Measurements from ENCODE around the gene HNRNPH3.
A peak's percentile ranks its signal among the peaks of the same experiment; 100 is the strongest.

Gene HNRNPH3

DNA sequence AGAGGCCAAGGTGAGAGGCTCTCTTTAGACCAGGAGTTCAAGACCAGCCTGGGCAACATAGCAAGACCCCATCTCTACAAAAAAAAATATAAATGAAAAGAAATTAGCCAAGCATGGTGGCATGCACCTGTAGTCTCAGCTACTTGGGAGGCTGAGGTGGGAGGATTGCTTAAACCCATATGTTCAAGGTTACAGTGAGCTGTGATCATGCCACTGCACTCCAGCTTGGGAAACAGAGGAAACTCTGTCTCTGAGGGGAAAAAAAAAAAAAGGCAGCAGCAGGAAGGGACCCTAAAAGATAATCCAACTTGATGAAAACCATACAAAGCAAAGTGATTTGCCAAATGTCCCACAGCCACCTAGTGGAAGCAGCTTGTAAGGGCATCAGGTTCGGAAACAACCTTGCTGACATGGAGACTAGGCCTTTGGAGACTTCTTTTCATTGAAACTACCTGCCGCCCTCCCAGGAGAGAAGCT lies 16.4 kb downstream of the HNRNPH3 start:
- peak; percentile 79 for ATAC-seq
- TF ChIP-seq RARB (CRISPR knock-in tag; IDR thresholded peaks at IDR 0.05) (no peak), TCF4 (CRISPR knock-in tag; IDR thresholded peaks at IDR 0.05; ENCODE audit: borderline replicate concordance) (no peak), CREB5 (CRISPR knock-in tag; IDR thresholded peaks at IDR 0.05; ENCODE audit: low read depth) (no peak), SNAI2 (CRISPR knock-in tag; IDR thresholded peaks at IDR 0.05) (no peak), BACH2 (CRISPR knock-in tag; IDR thresholded peaks at IDR 0.05; ENCODE audit: borderline replicate concordance) (no peak), ZFP3 (CRISPR knock-in tag; IDR thresholded peaks at IDR 0.05) (no peak), ARNTL (CRISPR knock-in tag; IDR thresholded peaks at IDR 0.05; ENCODE audit: borderline replicate concordance, low read depth) (no peak), ESRRG (CRISPR knock-in tag; IDR thresholded peaks at IDR 0.05) (no peak), OSR1 (CRISPR knock-in tag; IDR thresholded peaks at IDR 0.05) (no peak), TOX (CRISPR knock-in tag; IDR thresholded peaks at IDR 0.05; ENCODE audit: borderline replicate concordance) (no peak), PPARA (CRISPR knock-in tag; IDR thresholded peaks at IDR 0.05; ENCODE audit: borderline replicate concordance) (no peak), ZNF70 (CRISPR knock-in tag; IDR thresholded peaks at IDR 0.05) (no peak), POU6F1 (CRISPR knock-in tag; IDR thresholded peaks at IDR 0.05; ENCODE audit: borderline replicate concordance, low read depth) (no peak), ZNF565 (CRISPR knock-in tag; conservative IDR thresholded peaks at IDR 0.05; ENCODE audit: low read depth) (no peak)
- TF ChIP-seq, protein P1, sequence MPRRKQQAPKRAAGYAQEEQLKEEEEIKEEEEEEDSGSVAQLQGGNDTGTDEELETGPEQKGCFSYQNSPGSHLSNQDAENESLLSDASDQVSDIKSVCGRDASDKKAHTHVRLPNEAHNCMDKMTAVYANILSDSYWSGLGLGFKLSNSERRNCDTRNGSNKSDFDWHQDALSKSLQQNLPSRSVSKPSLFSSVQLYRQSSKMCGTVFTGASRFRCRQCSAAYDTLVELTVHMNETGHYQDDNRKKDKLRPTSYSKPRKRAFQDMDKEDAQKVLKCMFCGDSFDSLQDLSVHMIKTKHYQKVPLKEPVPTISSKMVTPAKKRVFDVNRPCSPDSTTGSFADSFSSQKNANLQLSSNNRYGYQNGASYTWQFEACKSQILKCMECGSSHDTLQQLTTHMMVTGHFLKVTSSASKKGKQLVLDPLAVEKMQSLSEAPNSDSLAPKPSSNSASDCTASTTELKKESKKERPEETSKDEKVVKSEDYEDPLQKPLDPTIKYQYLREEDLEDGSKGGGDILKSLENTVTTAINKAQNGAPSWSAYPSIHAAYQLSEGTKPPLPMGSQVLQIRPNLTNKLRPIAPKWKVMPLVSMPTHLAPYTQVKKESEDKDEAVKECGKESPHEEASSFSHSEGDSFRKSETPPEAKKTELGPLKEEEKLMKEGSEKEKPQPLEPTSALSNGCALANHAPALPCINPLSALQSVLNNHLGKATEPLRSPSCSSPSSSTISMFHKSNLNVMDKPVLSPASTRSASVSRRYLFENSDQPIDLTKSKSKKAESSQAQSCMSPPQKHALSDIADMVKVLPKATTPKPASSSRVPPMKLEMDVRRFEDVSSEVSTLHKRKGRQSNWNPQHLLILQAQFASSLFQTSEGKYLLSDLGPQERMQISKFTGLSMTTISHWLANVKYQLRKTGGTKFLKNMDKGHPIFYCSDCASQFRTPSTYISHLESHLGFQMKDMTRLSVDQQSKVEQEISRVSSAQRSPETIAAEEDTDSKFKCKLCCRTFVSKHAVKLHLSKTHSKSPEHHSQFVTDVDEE (CRISPR knock-in tag; IDR thresholded peaks at IDR 0.05), result no peak
- TF ChIP-seq, protein P2, sequence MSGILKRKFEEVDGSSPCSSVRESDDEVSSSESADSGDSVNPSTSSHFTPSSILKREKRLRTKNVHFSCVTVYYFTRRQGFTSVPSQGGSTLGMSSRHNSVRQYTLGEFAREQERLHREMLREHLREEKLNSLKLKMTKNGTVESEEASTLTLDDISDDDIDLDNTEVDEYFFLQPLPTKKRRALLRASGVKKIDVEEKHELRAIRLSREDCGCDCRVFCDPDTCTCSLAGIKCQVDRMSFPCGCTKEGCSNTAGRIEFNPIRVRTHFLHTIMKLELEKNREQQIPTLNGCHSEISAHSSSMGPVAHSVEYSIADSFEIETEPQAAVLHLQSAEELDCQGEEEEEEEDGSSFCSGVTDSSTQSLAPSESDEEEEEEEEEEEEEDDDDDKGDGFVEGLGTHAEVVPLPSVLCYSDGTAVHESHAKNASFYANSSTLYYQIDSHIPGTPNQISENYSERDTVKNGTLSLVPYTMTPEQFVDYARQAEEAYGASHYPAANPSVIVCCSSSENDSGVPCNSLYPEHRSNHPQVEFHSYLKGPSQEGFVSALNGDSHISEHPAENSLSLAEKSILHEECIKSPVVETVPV (CRISPR knock-in tag; IDR thresholded peaks at IDR 0.05), result no peak

- TF ChIP-seq ARNTL (CRISPR knock-in tag; IDR thresholded peaks at IDR 0.05; ENCODE audit: borderline replicate concordance, low read depth) (no peak), TOX (CRISPR knock-in tag; IDR thresholded peaks at IDR 0.05; ENCODE audit: borderline replicate concordance) (no peak), BACH2 (CRISPR knock-in tag; IDR thresholded peaks at IDR 0.05; ENCODE audit: borderline replicate concordance) (no peak), OSR1 (CRISPR knock-in tag; IDR thresholded peaks at IDR 0.05) (no peak), GLIS3 (CRISPR knock-in tag; IDR thresholded peaks at IDR 0.05) (no peak), ZNF565 (CRISPR knock-in tag; conservative IDR thresholded peaks at IDR 0.05; ENCODE audit: low read depth) (no peak), SNAI2 (CRISPR knock-in tag; IDR thresholded peaks at IDR 0.05) (no peak), ISL1 (CRISPR knock-in tag; IDR thresholded peaks at IDR 0.05) (no peak), ESRRG (CRISPR knock-in tag; IDR thresholded peaks at IDR 0.05) (no peak), TCF4 (CRISPR knock-in tag; IDR thresholded peaks at IDR 0.05; ENCODE audit: borderline replicate concordance) (no peak), ZNF8 (CRISPR knock-in tag; IDR thresholded peaks at IDR 0.05) (no peak), CSDC2 (CRISPR knock-in tag; IDR thresholded peaks at IDR 0.05) (no peak), ZFP30 (CRISPR knock-in tag; IDR thresholded peaks at IDR 0.05) (no peak)
- TF ChIP-seq, protein P1 (CRISPR knock-in tag; IDR thresholded peaks at IDR 0.05), result no peak
Observed at GRCh38 chr10:68353537-68353936, 21.7 kb downstream of the HNRNPH3 start.

More at GRCh38 chr10:68353537-68353936, 21.7 kb downstream of the HNRNPH3 start:
- ATAC-seq, result no peak
